ENCODE results near the gene HNRNPUL2.
"Not testable (repeated sequence)": the region's sequence is repeated elsewhere in the genome, so short reads cannot be mapped to it uniquely, and the experiment has no call there.

HNRNPUL2 gene

DNA sequence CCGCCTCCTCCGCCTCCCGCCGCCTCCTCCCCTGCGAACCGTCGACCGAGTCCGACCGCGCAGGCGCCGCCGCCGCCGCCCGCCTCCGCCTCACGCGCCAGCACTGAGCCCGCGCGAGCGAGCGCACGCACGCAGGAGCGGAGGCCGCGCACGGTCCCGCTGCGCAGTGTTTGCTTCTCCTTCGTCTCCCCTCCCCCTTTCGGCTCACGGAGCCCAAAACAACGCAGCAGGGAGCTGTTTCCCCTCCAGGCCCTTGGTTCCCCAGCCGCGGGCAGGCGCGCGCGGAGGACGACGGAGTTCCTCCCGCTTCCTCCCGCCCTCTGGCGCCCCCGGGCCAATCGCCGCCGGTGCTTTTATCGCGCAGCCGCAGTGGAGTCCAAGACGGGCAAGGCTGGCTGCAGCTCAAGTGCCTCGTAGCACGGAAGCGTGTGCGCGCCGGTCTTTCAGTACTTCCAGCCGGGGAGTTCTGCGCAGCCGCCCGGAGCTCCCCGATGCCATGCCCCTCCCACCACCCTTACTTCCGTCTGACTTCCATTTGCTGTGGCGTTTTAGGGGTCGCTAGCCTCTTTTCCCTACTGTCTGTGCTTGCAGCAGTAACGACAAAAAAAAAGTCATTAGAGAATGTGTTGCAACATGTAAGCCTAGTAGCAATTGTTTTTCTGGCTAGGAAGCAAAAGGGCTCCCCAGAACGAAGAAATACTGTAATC is at the start of gene HNRNPUL2:
Gene HNRNPUL2, minus strand, starts transcription at position 293 of the 707 bp plus-strand sequence. CDS start 301 bp downstream, outside the sequence.
- DNase-seq (ENCODE audit: low spot score) = peak; percentile 99

DNA sequence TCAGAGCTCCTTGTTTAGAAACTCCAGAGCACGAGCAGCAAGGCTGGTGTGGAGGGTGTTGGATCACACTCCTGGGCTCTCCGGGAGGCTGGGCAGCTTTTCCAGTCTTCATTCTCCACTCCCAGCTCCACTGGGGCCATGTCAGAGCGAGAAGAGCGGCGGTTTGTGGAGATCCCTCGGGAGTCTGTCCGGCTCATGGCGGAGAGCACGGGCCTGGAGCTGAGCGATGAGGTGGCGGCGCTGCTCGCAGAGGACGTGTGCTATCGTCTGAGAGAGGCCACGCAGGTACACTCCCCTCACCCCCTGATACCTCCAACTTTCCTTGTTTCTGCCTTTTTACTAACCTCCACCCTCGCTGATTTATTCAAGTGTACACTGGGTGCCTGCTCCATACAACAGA is 48.4 kb upstream of the HNRNPUL2 start:
- no peak for DNase-seq (ENCODE audit: low spot score)

DNA sequence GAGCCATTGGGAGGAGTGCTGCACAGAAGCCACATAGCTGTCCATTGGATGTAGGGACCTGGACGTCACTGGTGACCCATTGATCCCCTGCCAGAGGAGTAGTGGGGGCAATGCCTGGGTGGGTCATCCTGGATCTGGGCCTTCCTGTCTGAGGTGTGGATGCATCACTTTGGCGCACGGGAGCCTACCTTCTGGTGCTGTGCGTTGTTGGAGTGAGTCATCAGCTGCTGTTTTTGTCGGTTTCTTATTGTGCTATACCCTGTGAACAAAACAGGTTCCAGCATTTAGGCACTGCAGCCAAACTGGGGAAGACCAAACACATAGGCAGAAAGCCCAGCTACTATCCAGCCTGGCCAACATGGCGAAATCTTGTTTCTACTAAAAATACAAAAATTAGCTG is 47.1 kb upstream of the HNRNPUL2 start:
- DNase-seq (ENCODE audit: low spot score) = no peak

DNA sequence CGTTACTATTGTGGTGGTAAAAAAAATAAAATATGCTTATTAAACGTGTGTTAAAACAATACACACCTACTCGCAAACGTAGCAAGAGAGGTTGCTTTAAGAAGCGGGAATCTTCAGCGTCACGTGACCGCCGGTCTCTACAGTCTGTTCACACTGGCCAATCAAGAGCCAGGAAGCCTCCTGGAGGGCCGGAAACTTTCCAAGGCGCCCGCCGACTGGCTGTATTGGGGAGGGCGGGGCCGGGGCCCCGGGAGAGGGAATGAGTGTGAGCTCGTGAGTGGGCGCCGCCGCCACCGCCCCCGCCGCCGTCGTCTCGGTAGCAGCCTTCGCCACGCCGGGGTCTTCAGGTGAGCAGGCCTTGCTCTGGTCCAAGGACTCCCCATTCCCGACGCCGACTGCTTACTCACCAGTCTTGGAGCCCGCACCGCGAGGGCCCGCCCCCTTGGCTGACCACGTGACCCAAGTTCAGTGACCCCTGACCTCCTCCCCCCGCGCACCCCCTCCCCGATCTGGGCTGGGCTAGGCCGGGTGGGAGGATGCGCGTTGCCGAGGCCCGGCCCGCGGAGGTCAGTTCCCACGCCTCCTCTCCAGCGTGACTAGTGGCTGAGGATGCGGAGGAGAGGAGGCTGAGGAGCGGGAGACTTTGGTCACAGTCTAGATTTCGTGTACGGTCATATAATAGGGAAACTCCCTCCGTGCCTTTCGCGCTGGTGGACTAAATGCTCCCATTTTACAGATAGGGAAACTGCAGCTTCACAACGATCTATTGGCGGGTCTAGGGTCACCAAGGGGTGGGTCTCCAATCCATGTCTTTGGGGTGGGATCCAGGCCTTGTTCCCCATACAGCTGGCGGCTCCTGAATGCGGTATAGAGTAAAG is 44.1 kb upstream of the HNRNPUL2 start, which contains the start of gene TAF6L:
Gene TAF6L, plus strand, starts transcription at position 253 of the 878 bp plus-strand sequence. CDS start 4,388 bp downstream, outside the sequence.
- peak; percentile 97 for DNase-seq (ENCODE audit: low spot score)

DNA sequence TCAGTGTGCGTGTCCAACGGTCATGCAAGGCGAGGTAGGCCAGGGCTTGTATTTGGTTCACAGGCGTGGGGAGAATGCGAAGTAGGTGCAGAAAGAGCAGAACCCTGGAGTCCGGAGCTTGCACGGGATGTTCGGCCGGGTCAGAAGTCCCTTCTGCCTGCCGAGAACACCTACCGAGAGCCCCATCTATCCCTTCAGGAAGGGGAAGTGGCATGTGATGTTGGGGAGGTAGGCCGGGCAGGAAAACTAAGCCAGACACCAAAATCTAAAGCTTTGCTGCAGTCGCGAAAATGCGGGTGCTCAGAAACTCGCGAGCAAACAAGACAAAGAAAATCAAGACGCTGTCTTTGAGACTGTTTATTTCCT is 43.5 kb upstream of the HNRNPUL2 start:
- DNase-seq (ENCODE audit: low spot score) = no peak

DNA sequence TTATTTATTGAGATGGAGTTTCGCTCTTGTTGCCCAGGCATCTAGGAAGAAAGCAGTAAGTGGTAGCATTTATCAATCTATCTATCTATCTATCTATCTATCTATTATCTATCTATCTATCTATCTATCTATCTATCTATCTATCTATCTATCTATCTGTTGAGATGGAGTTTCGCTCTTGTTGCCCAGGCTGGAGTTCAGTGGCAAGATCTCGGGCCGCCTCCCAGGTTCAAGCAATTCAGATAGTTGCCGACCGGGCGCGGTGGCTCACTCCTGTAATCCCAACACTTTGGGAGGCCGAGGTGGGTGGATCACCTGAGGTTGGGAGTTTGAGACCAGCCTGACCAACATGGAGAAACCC is 33.6 kb upstream of the HNRNPUL2 start:
- DNase-seq (ENCODE audit: low spot score) = not testable (repeated sequence)

DNA sequence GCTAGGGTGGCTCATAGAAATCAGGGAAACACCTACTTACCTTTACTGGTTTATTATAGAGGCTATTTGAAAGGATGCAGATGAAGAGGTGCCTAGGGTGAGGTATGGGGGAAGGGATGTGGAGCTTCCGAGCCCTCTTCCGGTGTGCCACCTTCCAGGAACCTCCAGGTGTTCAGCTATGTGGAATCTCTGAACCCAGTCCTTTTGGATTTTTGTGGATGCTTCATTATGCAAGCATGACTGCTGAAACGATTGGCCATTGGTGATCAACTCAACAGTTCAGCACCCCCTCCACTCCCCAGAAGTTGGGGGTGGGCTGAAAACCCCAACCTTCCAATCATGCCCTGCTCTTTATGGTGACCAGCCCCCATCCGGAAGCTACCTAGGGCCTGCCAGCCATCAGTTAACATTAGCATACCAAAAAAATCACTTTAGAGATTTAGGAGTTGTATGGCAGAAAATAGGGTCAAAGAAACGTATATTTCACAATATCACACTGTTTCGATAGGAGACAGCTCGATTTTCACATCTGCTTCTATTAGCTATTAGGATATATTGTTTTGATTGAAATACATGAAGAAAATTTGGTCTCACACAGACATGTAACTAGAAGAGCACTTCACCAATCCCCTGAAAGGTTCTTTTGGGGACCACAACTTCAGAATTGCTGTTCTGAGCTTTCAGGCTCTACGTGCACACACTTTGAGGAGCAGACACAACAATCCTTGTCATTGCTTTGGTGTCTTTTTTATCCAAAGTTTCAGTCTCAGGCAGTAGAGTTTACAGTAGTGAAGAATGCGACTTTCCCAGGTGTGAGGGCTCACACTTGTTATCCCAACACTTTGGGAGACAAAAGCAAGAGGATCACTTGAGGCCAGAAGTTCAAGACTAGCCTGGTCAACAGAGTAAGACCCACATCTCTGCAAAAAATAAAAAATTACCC is 30.9 kb upstream of the HNRNPUL2 start:
- DNase-seq (ENCODE audit: low spot score) = no peak

DNA sequence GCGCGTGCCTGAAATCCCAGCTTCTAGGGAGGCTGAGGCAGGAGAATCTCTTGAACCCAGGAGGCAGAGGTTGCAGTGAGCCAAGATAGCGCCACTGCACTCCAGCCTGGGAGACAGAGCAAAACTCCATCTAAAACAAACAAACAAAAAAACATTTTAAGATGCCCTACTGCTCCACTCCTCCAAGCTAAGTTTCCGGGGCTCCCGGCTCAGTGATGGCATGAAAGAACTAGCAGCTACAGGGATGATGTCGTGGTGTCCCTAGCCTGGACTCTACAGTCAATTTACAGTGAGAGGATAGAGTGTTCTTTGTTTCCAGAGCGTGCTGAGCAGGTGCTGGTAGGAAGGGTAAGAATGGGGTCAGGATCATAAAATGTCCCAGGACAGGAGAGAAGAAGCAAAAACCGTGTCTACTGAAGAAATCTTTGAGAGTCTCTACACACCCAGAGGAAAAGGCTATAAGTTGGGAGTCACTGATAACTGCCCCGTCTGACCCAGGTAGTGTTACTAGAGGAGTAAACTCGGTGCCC is 27.9 kb upstream of the HNRNPUL2 start:
- no peak for DNase-seq (ENCODE audit: low spot score)

DNA sequence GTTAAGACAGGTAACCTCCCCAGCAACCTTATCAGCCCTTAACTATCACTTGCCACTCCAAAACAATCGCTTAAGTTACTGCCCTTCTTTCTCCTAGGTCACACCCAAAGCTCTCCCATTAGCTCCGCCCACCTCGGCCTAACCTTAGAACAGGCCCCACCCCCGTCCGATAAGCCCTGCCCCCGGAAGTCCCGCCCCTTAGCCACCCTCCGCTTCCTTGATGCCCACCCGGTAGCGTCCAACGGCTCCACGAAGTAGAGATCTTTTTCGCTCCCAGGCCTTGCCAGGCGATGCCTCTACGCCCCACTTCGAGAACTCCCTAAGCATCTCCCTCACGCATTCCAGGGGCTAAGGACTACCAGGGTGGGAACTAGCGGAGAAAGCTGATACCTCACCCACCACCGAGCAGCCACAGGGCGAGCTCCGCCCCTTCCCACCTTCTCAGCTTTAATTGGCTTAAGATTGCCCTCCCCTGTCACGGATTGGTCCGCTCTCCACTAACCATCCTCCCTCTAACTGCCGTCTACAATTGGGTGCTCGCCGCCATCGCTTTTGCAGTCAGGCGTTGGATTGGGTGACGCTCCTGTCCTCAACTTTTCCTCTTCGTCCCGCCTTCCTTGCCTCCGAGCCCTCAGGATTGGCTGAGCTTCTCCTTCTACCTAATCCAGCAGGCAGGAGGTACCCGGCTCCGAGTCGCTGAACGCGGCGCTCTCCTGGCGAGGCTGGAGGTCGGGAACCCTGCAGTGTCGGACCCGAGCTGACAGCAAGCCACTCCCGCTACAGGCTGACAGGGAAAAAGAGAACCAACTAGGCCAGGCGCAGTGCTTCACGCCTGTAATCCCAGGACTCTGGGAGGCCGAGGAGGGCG is 26.7 kb upstream of the HNRNPUL2 start, which contains the start of gene ZBTB3:
Gene ZBTB3, minus strand, starts transcription at position 425 of the 868 bp plus-strand sequence. CDS start 496 bp downstream, outside the sequence.
- peak; percentile 98 for DNase-seq (ENCODE audit: low spot score)

DNA sequence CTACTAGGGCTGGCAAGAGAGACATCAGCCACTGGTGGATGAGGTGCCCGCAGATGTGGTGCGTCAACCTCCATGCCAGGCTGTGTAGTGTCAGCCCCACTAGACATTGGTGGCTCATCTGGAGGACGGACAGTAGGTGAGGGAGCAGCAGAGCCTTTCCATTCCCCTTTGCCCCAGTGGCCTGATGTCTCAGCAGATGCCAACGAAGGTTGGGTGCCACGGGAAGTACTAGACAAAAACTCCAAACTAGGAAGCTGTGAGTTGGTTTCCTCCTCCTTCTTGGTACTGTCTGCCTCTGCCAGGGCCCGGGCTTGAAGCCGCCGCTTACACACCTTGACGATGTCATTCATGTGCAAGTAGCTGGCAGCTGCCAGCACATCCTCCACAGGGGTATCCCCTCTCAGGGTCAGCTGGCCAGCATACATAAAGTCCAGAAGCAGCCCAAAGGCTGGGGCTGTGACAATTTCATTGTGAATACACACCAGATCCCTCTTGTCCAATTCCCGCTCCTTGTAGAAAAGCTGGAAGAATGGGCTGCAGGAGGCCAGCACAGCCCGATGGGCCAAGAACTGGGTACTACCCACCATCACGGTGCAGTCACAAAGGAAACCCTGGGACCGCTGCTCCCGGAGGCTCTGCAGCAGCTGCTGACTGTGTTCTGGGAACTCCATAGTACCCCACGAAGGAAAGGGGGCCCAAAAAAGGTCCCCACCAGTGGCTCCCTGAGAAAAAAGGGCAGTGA is 25.9 kb upstream of the HNRNPUL2 start:
- no peak for DNase-seq (ENCODE audit: low spot score)

DNA sequence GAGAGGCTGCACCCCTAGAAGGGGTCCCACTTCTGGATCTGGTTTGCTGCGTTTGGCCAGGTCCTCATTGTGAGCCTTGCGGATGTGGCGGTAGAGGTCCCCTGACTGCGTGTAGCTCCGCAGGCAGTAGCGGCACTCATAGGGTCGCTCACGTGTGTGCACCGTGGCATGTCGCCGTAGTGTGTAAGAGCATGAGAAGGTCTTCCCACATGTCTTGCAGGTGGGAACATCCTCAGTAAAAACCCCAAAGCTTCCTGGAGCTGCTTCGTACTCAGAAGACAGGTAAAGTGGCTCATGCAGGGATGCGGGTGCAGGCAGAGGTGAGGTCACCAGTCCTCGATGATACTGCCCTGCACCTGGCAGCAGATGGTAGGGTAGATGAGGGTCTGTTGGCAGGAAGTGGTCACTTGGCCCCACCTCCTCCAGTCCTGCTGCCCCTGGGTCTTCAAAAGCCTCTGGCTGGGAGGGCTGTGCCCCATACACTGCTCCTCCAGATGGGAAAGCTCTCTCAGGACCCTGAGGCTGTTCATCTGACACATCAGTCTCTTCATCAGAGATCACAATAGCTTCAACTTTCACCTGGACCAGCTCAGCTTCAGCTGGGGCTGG is 25.0 kb upstream of the HNRNPUL2 start:
- DNase-seq (ENCODE audit: low spot score) = no peak

DNA sequence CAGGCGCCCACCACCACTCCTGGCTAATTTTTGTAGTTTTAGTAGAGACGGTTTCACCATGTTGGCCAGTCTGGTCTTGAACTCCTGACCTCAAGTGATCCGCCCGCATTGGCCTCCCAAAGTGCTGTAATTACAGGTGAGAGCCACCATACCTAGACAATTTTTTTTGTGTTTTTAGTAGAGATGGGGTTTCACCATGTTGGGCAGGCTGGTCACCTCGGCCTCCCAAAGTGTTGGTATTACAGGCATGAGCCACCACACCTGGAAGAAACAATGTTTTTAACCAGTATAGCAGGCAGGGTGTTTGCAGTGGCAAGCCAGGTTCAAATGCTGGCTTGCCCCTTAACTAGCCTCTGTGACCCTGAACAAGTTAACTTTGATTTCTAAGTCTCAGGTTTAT is 22.7 kb upstream of the HNRNPUL2 start:
- DNase-seq (ENCODE audit: low spot score) = not testable (repeated sequence)

DNA sequence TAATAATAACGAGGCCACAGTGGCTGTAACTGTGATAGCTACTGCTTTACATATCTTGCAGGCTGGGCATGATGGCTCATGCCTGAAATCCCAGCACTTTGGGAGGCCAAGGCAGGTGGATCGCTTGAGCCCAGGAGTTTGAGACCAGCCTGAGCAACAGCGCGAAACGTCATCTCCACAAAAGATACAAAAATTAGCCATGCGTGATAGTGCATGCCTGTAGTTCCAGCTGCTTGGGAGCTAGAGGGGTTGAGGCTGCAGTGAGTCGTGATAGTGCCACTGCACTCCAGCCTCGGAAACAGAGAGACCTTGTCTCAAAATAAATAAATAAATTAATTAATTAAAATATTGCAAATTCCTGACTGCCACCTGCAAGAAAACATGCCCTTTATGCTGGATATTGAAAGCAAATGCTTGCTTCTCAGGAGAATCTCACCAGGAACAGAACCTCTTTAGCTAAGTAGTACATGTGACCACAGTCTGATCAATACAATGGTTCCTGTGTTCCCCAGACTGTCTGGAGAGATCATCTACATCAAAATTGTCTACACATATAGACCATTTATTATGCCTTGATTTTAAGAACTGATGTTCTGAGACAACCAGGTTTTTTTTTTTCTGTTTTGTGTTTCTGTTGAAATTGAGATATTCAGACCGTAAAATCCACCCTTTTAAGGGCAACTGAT is 20.4 kb upstream of the HNRNPUL2 start:
- DNase-seq (ENCODE audit: low spot score) = peak; percentile 94

DNA sequence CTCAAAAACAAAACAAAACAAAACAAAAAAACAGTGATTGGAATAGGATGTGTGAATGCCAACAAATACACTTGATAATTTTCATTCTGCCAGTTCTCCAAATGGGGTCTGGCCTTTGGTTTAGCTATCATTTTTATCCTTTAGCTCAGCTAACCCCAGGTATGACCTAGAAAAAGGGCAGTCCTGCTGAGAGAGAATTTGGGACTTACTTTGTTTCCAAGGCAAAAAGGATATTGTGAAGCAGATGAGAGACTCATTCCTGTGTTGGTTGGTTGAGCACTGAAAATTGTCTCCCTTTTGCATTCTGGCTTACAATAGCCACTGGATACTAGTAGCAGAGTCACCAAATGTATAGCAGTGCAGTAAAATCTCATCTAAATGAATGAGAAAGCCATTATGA is 9.9 kb upstream of the HNRNPUL2 start:
- DNase-seq (ENCODE audit: low spot score) = no peak

DNA sequence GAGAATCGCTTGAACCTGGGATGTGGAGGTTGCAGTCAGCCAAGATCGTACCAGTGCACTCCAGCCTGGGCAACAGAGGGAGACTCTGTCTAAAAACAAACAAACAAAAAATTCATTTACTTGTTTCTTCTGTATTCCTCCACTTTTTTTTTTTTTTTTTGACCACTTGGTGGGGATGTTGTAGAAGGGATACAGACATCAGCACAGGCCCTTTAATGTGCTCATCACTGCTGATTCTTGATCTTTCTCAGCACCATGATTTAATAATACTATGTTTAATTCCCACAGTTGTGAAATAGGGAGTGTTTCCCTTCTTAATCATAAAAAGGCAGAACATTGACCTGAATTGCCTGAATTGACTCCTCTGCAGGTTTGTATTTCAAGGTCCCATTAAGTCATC is 5.6 kb upstream of the HNRNPUL2 start:
- DNase-seq (ENCODE audit: low spot score) = no peak

DNA sequence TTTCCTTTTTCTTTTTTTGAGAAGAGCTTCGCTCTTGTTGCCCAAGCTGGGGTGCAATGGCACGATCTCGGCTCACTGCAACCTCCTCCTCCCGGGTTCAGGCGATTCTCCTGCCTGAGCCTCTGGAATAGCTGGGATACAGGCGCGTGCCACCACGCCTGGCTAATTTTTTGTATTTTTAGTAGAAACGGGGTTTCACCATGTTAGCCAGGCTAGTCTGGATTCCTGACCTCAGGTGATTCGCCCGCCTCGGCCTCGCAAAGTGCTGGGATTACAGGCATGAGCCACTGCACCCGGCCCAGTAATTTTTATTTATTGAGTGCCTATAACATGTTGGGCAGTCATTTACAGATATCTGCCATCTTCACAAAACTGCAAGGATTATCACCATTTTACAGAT is 2.8 kb upstream of the HNRNPUL2 start:
- not testable (repeated sequence) for DNase-seq (ENCODE audit: low spot score)

DNA sequence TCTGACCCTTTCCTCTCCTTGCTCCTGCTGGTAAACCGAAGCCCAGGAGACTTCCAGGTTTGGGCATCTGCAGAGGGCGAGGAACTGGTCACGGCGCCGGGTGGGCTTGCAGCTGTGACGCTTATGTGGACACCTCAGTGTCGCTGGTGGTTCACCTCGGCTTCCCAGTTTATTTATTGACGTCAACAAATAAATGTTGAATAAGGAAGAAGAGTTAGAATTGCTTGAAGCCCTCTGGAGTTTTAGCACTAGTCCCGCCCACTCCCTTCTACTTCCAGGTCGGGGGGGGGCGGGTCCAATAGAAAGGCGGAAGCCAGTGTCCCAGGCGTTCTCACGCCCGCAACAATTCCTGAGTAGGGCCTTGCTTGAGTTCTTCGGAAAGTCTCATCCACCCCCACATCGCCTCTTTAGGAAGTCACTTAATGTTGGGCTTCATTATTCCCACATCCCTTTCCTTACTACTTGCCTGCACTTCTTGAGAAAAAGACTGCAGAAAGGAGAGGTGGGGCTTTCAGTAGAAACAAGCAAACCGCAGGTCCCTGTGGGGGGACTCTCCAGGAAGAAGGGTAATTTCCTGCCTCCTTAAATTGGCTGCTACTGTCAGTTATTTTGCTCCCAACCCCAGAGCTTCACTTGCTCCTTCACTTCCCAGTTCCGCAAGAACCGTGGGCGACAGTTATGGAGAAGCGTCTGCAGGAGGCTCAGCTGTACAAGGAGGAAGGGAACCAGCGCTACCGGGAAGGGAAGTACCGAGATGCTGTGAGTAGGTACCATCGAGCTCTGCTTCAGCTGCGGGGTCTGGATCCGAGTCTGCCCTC is 1.1 kb upstream of the HNRNPUL2 start, which contains the start of gene TTC9C:
Gene TTC9C, plus strand, starts transcription at position 316 of the 818 bp plus-strand sequence. Its CDS starts 363 bp downstream, at position 679.
- DNase-seq (ENCODE audit: low spot score) = peak; percentile 86

DNA sequence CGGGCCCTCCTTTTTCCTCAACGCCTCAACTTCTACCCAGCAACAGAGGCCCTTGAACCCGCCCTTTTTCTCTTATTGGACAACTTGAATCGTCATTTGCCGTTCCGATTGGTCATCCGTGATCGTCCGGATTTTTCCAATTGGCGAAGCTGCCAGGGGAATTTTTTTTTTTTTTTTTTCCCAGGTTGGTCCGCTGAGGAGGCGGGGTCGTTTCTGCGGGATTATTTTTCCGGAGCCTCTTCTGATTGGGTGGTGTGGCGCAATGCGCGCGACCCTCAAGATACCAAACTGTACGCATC is 564 bp upstream of the HNRNPUL2 start:
- peak; percentile 97 for DNase-seq (ENCODE audit: low spot score)
